ENCODE measurements around the gene ZNF682.
"Not testable (repeated sequence)": the region's sequence is repeated elsewhere in the genome, so short reads cannot be mapped to it uniquely, and the experiment has no call there.

ZNF682 gene

GRCh38 chr19:20039203-20039723 is at the start of gene ZNF682:
Gene ZNF682, minus strand, starts transcription at chr19:20039505. Its CDS starts 160 bp downstream, at chr19:20039345.
- Histone ChIP-seq H3K9ac (peak within 1 kb of the TSS; percentile 80 to 90 (median 87)), H3K27me3 (no peaks in the 10 kb centered on the region), H4K20me1 (peaks cover 0 to 13% (median 0%) of the 10 kb centered on the region in 11 experiments; a peak in 2 of 22 replicates), H3K4me2 (peak within 1 kb of the TSS; percentile 73 to 89 (median 82)), H3K27ac (peak within 1 kb of the TSS; percentile 70 to 90 (median 86)), H3K4me1 (peaks cover 9 to 19% (median 13%) of the 10 kb centered on the region in 10 experiments), H3K9me3 (replicated peaks in 1 of 11) (peaks cover 18 to 57% (median 35%) of the 10 kb centered on the region in 11 experiments; a peak in 21 of 22 replicates), H3K4me3 (peak within 1 kb of the TSS; percentile 73 to 87 (median 78)), H3K36me3 (peaks cover 4 to 33% (median 26%) of the 10 kb centered on the region in 11 experiments; a peak in 21 of 22 replicates)
- TF ChIP-seq Cebpa-rat (IDR thresholded peaks at IDR 0.05), result no peak

DNA sequence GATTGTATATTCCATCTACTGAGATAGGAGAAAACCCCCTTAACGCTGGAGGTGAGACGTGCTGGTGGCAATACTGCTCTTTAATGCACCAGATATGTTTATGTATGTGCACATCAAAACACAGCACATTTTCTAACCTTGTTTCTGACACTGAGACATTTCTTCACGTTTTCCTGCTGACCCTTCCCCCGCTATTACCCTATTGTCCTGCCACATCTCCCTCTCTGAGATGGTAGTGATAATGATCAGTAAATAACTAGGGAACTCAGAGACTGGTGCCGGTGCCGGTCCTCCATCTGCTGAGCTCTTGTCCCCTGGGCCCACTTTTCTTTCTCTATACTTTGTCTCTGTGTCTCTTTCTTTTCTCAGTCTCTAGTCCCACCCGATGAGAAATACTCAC is 43.6 kb upstream of the ZNF682 start:
- H3K27ac ChIP-seq, H3K27me3 ChIP-seq, H4K20me1 ChIP-seq, H3K4me2 ChIP-seq, H3K9ac ChIP-seq: not testable (repeated sequence)
- H3K4me3 ChIP-seq, result peak overlapping the region in 2 of 10 experiments; percentile 25 to 33; a peak in 4 of 20 replicates
- H3K9me3 ChIP-seq (replicated peaks in 1 of 11), result peaks cover 80 to 92% (median 87%) of the 10 kb centered on the region in 11 experiments
- peaks cover 63 to 86% (median 81%) of the 10 kb centered on the region in 11 experiments for H3K36me3 ChIP-seq
- H3K4me1 ChIP-seq, result peaks cover 9 to 16% (median 12%) of the 10 kb centered on the region in 10 experiments; a peak in 16 of 20 replicates

DNA sequence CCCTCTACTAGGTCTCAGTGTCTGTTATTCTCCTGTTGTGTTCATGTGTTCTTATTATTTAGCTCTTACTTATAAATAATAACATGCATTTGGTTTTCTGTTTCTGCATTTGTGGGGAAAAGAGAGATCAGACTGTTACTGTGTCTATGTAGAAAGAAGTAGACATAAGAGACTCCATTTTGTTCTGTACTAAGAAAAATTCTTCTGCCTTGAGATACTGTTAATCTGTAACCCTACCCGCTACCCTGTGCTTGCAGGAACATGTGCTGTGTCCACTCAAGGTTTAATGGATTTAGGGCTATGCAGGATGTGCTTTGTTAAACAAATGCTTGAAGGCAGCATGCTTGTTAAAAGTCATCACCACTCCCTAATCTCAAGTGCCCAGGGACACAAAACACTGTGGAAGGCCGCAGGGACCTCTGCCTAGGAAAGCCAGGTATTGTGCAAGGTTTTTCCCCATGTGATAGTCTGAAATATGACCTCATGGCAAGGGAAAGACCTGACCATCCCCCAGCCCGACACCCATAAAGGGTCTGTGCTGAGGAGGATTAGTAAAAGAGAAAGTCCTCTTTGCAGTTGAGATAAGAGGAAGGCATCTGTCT is 43.0 kb upstream of the ZNF682 start:
- not testable (repeated sequence) for H4K20me1 ChIP-seq, H3K9ac ChIP-seq, H3K27me3 ChIP-seq, H3K4me2 ChIP-seq, H3K27ac ChIP-seq
- Histone ChIP-seq H3K4me1 (peaks cover 9 to 16% (median 12%) of the 10 kb centered on the region in 10 experiments; a peak in 16 of 20 replicates), H3K36me3 (peaks cover 59 to 80% (median 76%) of the 10 kb centered on the region in 11 experiments), H3K9me3 (replicated peaks in 1 of 11) (peaks cover 75 to 86% (median 81%) of the 10 kb centered on the region in 11 experiments), H3K4me3 (0 out of 20 replicates have a peak overlapping the region, but pooled peaks of 1 of the 10 experiments have one; percentile 14)

- H3K4me1 ChIP-seq, result peaks cover 9 to 16% (median 12%) of the 10 kb centered on the region in 10 experiments; a peak in 16 of 20 replicates
- H3K4me2 ChIP-seq, result no peak overlapping the region
- H3K27ac ChIP-seq, result no peak overlapping the region
- no peak for TF ChIP-seq Cebpa-rat (IDR thresholded peaks at IDR 0.05)
- peak overlapping the region in 7 of 10 experiments; percentile 12 to 40 (median 28); a peak in 7 of 20 replicates for H3K4me3 ChIP-seq
- peaks cover 74 to 86% (median 81%) of the 10 kb centered on the region in 11 experiments for H3K9me3 ChIP-seq (replicated peaks in 1 of 11)
- no peaks in the 10 kb centered on the region for H4K20me1 ChIP-seq
- no peaks in the 10 kb centered on the region for H3K27me3 ChIP-seq
- peaks cover 45 to 64% (median 62%) of the 10 kb centered on the region in 11 experiments for H3K36me3 ChIP-seq
- no peak overlapping the region for H3K9ac ChIP-seq
Measured at GRCh38 chr19:20080656-20081055, 41.4 kb upstream of the ZNF682 start.

- Histone ChIP-seq H3K4me1 (peaks cover 9 to 16% (median 12%) of the 10 kb centered on the region in 10 experiments; a peak in 16 of 20 replicates), H3K4me3 (peak overlapping the region; percentile 69 to 92 (median 78); a peak in 17 of 20 replicates), H3K9ac (peak overlapping the region in 4 of 11 experiments; percentile 71 to 90 (median 80); a peak in 6 of 22 replicates), H3K9me3 (replicated peaks in 1 of 11) (peaks cover 74 to 85% (median 80%) of the 10 kb centered on the region in 11 experiments), H3K36me3 (peaks cover 35 to 52% (median 51%) of the 10 kb centered on the region in 11 experiments), H3K4me2 (peak overlapping the region; percentile 82 to 95 (median 88)), H3K27ac (no peak overlapping the region; a peak in 1 of 22 replicates), H3K27me3 (no peaks in the 10 kb centered on the region), H4K20me1 (no peaks in the 10 kb centered on the region)
- TF ChIP-seq Cebpa-rat (IDR thresholded peaks at IDR 0.05), result no peak
Measured at GRCh38 chr19:20079476-20079875, 40.2 kb upstream of the ZNF682 start.

GRCh38 chr19:20078581-20079031 is 39.3 kb upstream of the ZNF682 start:
- Histone ChIP-seq H3K36me3 (peaks cover 28 to 44% (median 42%) of the 10 kb centered on the region in 11 experiments), H3K4me3 (peak overlapping the region; percentile 69 to 92 (median 78)), H3K4me2 (peak overlapping the region; percentile 82 to 95 (median 88)), H3K27ac (peak overlapping the region; percentile 55 to 88 (median 78); a peak in 21 of 22 replicates), H3K9me3 (replicated peaks in 1 of 11) (peaks cover 69 to 85% (median 75%) of the 10 kb centered on the region in 11 experiments), H3K9ac (peak overlapping the region; percentile 71 to 90 (median 83)), H3K27me3 (no peaks in the 10 kb centered on the region), H3K4me1 (peaks cover 9 to 16% (median 12%) of the 10 kb centered on the region in 10 experiments; a peak in 16 of 20 replicates), H4K20me1 (no peaks in the 10 kb centered on the region)
- TF ChIP-seq Cebpa-rat (IDR thresholded peaks at IDR 0.05), result no peak

GRCh38 chr19:20077791-20078463 is 38.6 kb upstream of the ZNF682 start, which contains the start of gene ZNF90:
Gene ZNF90, plus strand, starts transcription at chr19:20078000. Its CDS starts 133 bp downstream, at chr19:20078133.
- peaks cover 9 to 16% (median 12%) of the 10 kb centered on the region in 10 experiments; a peak in 16 of 20 replicates for H3K4me1 ChIP-seq
- no peaks in the 10 kb centered on the region for H3K27me3 ChIP-seq
- peak in 3 of 11 experiments; percentile 25 to 44 (median 39); a peak in 3 of 22 replicates for TF ChIP-seq Cebpa-rat (IDR thresholded peaks at IDR 0.05)
- peaks cover 21 to 37% (median 35%) of the 10 kb centered on the region in 11 experiments for H3K36me3 ChIP-seq
- H3K4me3 ChIP-seq, result peak within 1 kb of the TSS; percentile 69 to 92 (median 78)
- H3K4me2 ChIP-seq, result peak within 1 kb of the TSS; percentile 82 to 95 (median 88)
- H4K20me1 ChIP-seq, result no peaks in the 10 kb centered on the region
- H3K27ac ChIP-seq, result peak within 1 kb of the TSS; percentile 55 to 88 (median 78); a peak in 21 of 22 replicates
- peak within 1 kb of the TSS; percentile 71 to 90 (median 83) for H3K9ac ChIP-seq
- peaks cover 62 to 83% (median 74%) of the 10 kb centered on the region in 11 experiments for H3K9me3 ChIP-seq (replicated peaks in 1 of 11)

DNA sequence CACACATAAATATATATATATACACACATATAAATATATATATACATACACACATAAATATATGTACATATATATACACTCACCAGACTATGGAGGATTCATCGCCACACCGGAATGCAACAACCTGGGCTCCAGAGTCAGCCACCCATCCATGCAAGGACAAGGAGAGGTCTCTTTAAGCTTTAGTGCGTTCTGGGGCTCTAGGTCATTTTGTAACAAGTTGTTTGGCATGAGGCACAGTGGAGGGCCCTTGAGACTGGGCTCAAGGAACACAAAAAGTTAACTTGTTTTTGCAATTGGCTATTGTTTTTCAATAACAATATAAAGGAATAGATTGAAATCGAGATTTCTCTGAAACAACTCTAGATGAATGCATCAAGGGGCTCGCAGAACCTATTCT is 33.6 kb upstream of the ZNF682 start:
- Histone ChIP-seq H3K4me3 (no peak overlapping the region), H3K36me3 (no peaks in the 10 kb centered on the region; a peak in 1 of 22 replicates), H3K4me2 (no peak overlapping the region), H3K9ac (no peak overlapping the region), H3K27me3 (no peaks in the 10 kb centered on the region), H3K4me1 (no peaks in the 10 kb centered on the region), H4K20me1 (no peaks in the 10 kb centered on the region), H3K27ac (no peak overlapping the region), H3K9me3 (replicated peaks in 1 of 11) (peaks cover 61 to 92% (median 75%) of the 10 kb centered on the region in 11 experiments)
- no peak for TF ChIP-seq Cebpa-rat (IDR thresholded peaks at IDR 0.05)
